Endometrium (tissue), 2 donors: ENCODE results near the gene HOXD12.

Experiments used
- FAIRE-seq: peaks from 2 replicates; lab custom pipeline; 2012; peaks lifted over from hg19 to GRCh38; lab: Jason Lieb, UNC
- donor health status: control.
- donor health status: control.

The HOXD12 gene

DNA sequence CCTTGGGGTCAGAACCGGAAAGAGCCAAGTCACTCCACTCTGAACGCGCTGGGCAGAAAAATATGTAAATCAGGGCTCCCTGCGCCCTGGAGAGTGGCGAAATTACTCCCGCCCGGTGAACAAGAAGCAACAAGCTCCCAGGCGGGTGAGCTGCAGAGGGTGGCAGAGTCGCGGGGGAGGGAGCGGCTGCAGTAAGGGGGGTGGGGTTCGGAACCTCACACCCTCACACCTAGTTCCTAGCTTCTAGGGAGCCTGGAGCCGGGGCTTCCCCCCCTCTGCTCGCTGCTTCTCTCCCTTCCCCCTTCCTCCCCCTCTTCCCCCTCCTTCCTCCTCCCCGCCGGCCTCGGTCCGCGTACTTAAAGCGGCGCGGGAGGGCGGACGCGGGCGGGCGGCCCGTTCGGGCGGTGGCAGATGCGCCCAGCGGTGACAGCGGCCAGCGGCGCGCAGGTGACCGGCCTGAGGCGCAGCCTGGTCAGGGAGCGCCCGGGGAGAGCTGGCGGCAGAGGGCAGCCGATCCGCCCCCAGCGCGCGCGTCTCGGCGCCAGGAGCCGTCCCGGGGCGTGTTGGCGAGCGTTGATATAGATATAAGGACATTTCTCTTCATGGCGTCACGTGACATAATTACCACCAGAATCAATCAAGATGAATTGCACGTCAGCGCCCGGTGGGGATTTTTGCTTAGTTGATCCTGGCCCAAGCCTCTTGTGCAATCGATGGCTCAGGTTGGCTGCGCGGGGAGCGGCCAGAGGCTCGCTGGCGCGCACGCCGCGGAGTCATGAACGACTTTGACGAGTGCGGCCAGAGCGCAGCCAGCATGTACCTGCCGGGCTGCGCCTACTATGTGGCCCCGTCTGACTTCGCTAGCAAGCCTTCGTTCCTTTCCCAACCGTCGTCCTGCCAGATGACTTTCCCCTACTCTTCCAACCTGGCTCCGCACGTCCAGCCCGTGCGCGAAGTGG is 7.3 kb downstream of the HOXD12 start, which contains the start of gene HOXD11:
TSS of gene HOXD11 (plus strand) at position 700 of the 959 bp plus-strand sequence. CDS start at position 776, 76 bp downstream.
- no peak for FAIRE-seq

DNA sequence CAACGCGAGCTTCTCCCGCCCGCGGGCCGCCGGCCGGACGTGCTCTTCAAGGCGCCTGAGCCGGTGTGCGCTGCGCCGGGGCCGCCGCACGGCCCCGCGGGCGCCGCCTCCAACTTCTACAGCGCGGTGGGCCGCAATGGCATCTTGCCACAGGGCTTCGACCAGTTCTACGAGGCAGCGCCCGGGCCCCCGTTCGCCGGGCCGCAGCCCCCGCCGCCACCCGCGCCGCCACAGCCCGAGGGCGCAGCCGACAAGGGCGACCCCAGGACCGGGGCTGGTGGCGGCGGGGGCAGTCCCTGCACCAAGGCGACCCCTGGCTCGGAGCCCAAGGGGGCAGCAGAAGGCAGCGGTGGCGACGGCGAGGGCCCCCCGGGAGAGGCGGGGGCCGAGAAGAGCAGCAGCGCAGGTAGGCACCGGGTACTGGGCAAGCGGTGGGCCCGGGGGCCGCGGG is 8.2 kb downstream of the HOXD12 start:
- no peak for FAIRE-seq

- FAIRE-seq = no peak
Measured at GRCh38 chr2:176109192-176109901, 9.8 kb downstream of the HOXD12 start.

GRCh38 chr2:176109946-176110345 is 10.4 kb downstream of the HOXD12 start:
- no peak for FAIRE-seq

- FAIRE-seq = no peak
Measured at GRCh38 chr2:176110415-176111308, 11.1 kb downstream of the HOXD12 start.

DNA sequence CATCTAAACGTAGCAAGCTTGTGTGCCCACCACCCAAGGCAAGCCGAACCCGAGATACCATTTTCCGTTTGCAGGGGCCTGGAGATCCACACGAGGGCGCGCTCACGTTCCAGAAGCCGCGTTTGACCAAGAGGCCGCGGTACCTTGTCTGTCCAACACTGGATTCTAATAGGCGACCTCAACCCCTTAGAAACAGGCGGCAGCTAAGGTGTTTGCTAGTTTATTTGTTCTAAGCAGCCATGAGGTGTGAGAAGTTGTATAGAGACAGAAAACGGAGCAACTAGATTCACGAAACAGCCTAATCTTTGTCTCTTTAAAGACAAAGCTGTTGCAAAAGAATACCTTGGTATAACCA is 11.7 kb downstream of the HOXD12 start:
- FAIRE-seq = peak; percentile 74

GRCh38 chr2:176111846-176112374 is 12.3 kb downstream of the HOXD12 start:
- no peak for FAIRE-seq

DNA sequence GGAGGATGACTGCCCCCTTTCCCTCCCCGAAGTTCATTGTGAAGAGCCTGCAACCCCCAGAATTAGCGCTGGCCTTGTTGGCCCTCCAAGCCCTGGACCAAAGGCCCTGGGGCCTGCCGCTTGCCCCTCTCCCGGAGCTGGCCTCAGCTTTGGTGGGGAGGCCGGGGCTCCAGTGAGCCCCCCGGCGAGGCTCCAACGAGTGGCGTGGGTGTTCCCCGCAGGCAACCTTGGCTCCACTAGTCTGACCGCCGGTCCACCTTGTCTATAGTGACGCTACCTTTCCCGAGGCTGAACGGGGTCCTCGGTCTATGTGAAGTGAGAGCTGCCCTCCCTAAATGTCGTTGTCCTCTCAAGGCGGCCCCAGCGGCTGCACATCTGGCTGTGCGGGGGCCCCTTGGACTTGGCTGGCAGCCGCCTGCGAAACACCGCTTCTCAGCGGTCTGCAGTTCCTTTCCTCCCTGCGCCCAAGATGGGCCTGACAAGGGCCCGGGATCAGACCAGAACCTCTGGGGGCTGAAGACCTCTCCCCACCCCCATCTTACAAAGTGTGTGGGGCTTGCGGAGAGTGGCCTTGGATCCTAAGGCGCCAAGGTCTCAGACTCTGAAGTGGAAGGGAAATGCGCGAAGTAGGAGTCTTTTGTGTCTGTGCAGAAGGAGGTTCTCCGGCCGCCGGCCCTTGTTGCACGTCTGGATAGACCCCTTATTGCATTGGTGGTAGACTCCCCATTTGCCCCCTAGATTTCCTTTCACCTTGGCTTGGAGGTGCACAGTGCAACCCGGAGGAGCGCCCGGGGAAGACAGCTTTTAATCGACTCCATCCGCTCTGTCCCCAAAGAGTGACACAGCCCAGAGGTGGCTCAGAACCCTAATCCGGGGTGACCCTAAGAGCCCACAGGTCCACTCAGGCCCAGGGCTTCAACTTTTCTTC is 13.0 kb downstream of the HOXD12 start:
- FAIRE-seq = no peak

GRCh38 chr2:176114120-176114929 is 14.7 kb downstream of the HOXD12 start:
- no peak for FAIRE-seq

GRCh38 chr2:176114930-176115625 is 15.5 kb downstream of the HOXD12 start:
- no peak for FAIRE-seq

- FAIRE-seq = no peak
Measured at GRCh38 chr2:176115883-176116813, 16.6 kb downstream of the HOXD12 start, which contains the start of gene HOXD10. Gene HOXD10, plus strand, starts transcription at chr2:176116778. Its CDS starts 56 bp downstream, at chr2:176116834.

DNA sequence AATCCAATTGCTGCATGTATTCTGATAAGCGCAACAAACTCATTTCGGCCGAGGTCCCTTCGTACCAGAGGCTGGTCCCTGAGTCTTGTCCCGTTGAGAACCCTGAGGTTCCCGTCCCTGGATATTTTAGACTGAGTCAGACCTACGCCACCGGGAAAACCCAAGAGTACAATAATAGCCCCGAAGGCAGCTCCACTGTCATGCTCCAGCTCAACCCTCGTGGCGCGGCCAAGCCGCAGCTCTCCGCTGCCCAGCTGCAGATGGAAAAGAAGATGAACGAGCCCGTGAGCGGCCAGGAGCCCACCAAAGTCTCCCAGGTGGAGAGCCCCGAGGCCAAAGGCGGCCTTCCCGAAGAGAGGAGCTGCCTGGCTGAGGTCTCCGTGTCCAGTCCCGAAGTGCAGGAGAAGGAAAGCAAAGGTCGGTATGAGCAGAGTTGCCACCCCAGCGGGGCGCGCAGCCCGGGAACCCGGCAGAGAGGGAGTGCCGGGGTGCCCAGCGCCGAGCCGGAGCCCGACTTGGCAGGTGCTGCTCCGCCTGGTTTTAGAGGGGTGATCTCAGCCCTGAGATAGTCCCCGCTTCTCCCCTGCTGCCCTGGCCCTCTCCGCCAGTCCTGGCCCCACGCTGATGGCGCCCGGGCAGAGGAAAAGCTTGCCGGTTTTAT is 17.7 kb downstream of the HOXD12 start:
- no peak for FAIRE-seq

DNA sequence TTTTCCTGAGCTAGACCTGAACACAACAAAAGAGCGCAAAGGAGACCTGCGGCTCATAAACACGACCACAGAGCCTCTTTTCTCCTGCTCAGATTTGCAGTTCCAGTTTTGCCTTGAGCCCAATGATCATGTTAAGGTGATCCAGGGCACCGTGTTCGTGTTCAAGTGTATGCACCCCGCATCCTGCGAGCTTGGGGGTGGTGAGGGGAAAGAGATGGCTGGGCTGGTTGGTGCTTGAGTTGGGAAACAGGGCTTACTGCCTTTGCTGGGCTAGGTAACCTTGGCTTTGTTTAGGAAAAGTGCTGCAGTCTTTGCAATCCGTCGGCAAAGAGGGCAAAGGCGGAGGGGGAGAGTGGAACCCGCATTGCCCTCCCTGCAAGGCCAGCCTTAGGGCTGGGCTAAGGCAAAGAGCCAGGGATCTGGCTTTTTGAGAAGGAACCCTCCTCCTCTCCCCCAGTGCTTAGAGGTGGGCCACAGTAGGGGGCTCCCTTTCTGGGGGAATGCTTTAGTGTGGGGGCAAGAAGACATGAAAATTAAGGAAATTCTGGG is 18.3 kb downstream of the HOXD12 start:
- FAIRE-seq = no peak

DNA sequence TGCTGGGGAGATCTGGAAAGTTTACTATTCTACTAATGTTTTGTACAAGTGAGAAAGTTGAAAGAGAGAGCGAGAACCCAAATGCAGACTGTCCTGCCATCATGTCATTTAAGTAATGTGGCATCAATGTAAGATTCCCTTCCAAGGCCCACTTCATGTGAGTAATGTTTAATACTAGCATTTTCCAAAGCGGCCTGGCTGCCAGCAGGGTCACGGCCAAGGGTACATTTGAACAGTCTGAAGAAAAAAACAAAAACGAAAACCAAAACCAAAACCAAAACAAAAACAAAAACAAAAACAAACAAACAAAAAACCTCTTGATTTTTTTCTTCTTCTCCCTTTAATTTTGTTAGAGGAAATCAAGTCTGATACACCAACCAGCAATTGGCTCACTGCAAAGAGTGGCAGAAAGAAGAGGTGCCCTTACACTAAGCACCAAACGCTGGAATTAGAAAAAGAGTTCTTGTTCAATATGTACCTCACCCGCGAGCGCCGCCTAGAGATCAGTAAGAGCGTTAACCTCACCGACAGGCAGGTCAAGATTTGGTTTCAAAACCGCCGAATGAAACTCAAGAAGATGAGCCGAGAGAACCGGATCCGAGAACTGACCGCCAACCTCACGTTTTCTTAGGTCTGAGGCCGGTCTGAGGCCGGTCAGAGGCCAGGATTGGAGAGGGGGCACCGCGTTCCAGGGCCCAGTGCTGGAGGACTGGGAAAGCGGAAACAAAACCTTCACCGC is 19.2 kb downstream of the HOXD12 start:
- FAIRE-seq = peak; percentile 64

- no peak for FAIRE-seq
Measured at GRCh38 chr2:176120364-176121189, 21.0 kb downstream of the HOXD12 start.
